Left renal cortex interstitium (tissue), 4 donors: ENCODE data around the gene RIPOR2. TPM values are rescaled to one million over a fixed set of nuclear protein-coding genes. Genes with fewer than 3 reads are reported as not detected.

Experiments
- DNase-seq, 4 donors: peaks; one replicate each; pipeline ENCODE4 v3.0.0-alpha.2; 2013; ENCODE audit warnings: low read depth in 4 of 4, low spot score in 2 of 4, missing footprints in 1 of 4
- polyA plus RNA-seq, 4 donors: library from polyadenylated mRNA; unstranded; fragments of 120-200 nt; gene quantifications; one replicate each; pipeline ENCODE4 v1.2.1, GENCODE V29; 2013; ENCODE audit not compliant: insufficient read length in 4 of 4

The RIPOR2 gene
- 1 to 10 TPM; 6.0 to 8.8 (median 7.1) TPM for polyA plus RNA-seq

DNA sequence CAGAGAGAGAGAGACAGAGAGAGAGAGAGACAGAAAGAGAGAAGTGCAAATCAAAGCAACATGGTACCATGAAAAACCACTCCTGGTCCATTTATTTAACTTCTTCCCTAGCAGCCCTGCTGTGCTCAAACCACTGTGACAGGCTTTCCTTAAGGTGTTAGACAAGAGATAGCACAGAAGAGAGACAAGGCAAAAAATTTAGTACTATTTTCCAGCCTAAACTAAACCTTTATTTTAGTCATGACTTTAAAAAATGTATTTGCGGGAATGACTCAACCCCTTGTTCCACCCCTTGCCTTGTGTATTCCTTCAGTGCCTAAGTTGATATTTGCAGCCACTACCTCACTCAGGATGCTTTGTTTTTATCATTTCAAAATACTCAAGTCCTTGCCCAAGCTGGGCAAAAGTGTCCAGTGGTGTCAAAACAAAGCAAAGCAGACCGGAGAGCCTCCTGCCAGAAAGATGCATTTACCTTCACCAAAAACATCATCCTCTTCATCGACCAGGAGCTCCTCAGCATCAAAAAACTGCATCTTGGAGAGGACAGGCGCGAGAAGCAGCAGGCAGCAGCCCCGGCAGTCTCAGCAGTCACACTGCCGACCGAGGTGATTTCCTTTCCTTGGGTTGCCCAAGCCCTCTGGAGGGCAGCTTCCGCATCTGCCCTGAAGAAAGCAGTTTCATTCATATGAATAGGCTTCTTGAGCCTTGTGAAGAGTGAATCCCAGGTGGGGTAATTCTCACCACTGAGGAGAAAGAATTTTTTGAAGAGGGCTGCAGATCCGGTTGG, at the start of gene RIPOR2:
Gene RIPOR2 (minus strand): TSS at position 595 of the 787 bp plus-strand sequence. CDS start 62 bp downstream, at position 533.
- no peak for DNase-seq

- no peak for DNase-seq
Measured at GRCh38 chr6:24985323-24985722, 49.6 kb upstream of the RIPOR2 start.

DNA sequence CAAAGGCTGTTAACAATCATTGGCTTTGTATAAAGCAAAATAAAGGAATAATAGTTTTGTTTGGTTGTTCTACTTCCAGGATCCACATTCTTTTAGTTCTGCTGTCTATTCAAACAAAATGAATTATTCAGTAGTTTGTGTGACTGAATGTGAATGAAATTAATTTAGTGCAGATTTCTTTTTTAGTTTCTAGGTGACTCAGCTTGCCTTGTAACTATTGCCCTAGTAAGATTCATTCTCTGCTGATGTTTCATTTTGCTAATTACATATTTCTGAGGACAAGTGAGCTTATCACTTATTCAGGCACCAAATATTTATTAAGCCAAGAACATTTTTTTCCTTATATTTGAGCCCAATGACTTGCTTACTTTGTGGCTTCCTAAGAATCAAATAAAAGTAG, 46.5 kb upstream of the RIPOR2 start:
- no peak for DNase-seq

DNA sequence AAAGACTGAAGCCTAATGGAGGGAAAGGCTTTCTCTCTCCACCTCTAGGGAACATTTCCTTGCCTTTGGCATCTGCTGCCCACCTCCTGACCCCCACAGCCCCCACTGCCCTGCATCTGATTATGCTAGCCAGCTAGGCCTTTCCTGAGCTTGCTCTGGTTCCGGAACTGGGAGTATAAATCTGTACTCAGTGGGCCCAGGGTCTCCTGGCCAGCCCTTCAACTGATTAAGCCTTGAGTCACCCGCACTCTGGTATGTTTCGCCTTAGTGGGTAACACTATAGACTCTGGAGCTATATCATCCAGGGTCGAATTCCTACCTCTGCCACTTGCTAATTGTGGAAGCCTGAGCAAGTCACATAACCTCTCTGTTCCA, 45.6 kb upstream of the RIPOR2 start:
- DNase-seq, result no peak

- DNase-seq, result no peak
Measured at GRCh38 chr6:24980507-24981385, 45.0 kb upstream of the RIPOR2 start.

GRCh38 chr6:24979176-24979575, 43.4 kb upstream of the RIPOR2 start:
- DNase-seq, result no peak

- no peak for DNase-seq
Measured at GRCh38 chr6:24974182-24975171, 38.7 kb upstream of the RIPOR2 start.

GRCh38 chr6:24972311-24972958, 36.7 kb upstream of the RIPOR2 start:
- DNase-seq, result no peak

- DNase-seq, result no peak
Measured at GRCh38 chr6:24971067-24971466, 35.3 kb upstream of the RIPOR2 start.

DNA sequence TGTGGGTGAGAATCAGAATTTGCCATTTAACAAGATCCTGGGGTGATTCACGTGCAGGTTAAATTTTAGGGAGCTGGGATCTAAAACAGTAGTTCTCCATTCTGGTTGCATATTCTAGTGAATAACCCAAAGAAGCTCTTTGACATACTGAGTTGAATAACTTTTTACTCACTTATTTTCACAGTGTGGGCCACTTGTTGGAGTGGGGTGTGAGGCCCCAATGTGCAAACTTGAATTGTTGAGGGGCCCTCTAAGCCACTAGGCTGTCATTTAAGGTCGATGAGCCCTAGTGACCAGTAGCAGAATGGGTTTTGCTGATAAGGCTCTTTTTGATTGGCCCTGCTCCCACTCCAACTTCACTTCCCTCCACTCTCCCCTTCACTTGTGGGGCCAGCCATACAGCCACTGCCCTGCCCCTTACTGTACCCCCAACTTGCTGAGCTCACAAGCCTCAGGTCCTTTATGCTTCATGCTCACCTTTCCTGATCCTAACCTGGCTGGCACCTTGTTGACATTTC, 33.6 kb upstream of the RIPOR2 start:
- DNase-seq, result no peak

GRCh38 chr6:24968783-24969182, 33.0 kb upstream of the RIPOR2 start:
- DNase-seq, result no peak

- DNase-seq, result no peak
Measured at GRCh38 chr6:24967211-24967610, 31.5 kb upstream of the RIPOR2 start.

DNA sequence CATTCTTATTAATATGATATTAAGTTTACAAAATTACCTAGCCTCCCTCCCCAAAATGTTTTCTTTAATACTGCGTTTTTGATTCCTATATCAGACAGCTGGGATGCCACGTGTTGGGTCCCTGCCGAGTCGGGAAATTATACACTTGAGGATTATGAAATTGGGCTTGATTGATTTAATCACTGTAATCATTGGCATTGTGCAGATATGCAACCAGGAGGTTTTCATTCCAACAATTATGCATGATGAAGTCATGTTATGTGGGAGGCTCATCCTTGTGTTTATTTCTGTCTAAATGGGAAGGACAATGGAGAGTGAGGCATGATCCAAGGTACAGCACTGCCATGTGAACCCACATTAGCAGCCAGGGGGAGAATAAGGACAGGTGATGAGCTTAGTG, 30.6 kb upstream of the RIPOR2 start:
- no peak for DNase-seq

DNA sequence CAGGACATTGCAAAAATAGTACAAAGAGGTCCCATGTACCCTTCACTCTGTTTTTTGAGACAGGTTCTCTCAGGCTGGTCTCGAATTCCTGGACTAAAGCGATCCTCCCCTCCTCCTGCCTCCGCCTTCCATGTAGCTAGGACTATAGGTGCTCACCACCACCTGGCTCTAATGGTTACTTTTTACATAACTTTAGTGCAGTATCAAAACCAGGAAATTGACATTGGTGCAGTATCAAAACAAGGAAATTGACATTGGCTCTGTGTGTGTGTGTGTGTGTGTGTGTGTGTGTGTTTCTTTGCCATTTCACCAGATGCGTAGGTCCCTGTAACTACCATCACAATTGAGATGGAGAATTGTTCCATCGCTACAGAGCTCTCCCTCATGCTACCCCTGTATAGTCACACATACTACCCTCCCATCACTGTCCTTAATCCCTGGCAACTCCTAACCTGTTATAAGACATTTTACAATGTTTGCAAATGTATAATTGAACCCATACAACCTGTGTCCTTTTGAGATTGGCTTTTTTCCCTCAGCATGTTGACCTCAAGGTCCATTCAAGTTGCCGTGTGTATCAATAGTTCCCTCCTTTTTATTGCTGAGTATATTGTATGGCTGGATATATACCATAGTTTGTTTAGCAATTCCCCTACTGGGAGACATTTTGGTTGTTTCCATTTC, 28.3 kb upstream of the RIPOR2 start:
- no peak for DNase-seq

- DNase-seq, result no peak
Measured at GRCh38 chr6:24963339-24963738, 27.6 kb upstream of the RIPOR2 start.

- DNase-seq, result no peak
Measured at GRCh38 chr6:24961852-24962251, 26.1 kb upstream of the RIPOR2 start.

- DNase-seq, result no peak
Measured at GRCh38 chr6:24960991-24961475, 25.3 kb upstream of the RIPOR2 start.

DNA sequence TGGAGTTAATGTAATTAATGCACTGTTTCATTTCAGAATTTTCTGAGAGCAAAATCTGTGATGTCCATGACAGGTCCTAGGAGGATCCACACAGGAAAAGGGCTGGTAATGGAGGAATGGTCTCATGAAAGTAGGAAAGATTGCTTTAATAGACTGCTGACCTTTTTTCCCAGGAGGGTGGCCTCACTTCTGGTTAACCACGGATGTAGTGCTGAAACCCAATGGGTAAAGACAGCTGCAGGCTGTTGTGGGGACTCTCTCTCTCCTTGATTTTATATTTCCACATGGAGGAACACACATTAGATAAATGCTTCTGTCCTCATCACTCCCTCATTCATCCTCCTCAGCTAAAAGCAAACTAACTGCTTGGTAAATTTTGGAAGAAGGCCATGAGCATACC, 23.6 kb upstream of the RIPOR2 start:
- no peak for DNase-seq

GRCh38 chr6:24957199-24957598, 21.4 kb upstream of the RIPOR2 start:
- DNase-seq, result no peak
